ENCODE results near the gene ADD1.

DNA sequence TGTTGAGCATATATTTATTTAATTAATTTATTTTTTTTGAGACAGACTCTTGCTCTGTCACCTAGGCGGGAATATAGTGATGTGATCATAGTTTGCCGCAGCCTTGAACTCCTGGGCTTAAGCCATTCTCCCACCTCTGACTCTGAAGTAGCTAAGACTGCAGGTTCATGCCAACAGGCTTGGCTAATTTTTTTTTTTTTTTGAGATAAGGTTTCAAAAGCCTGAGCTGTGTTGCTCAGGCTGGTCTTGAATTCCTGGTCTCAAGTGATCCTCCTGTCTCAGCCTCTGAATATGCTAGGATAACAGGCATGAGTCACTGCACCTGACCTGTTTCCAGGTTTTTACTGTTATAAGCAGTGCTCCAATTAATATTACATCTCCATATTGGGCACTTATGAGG is 4.8 kb downstream of the ADD1 start:
- TF ChIP-seq, protein P1, sequence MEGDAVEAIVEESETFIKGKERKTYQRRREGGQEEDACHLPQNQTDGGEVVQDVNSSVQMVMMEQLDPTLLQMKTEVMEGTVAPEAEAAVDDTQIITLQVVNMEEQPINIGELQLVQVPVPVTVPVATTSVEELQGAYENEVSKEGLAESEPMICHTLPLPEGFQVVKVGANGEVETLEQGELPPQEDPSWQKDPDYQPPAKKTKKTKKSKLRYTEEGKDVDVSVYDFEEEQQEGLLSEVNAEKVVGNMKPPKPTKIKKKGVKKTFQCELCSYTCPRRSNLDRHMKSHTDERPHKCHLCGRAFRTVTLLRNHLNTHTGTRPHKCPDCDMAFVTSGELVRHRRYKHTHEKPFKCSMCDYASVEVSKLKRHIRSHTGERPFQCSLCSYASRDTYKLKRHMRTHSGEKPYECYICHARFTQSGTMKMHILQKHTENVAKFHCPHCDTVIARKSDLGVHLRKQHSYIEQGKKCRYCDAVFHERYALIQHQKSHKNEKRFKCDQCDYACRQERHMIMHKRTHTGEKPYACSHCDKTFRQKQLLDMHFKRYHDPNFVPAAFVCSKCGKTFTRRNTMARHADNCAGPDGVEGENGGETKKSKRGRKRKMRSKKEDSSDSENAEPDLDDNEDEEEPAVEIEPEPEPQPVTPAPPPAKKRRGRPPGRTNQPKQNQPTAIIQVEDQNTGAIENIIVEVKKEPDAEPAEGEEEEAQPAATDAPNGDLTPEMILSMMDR (IDR thresholded peaks at IDR 0.05), result no peak
- TF ChIP-seq EZH2 (IDR thresholded peaks at IDR 0.05; ENCODE audit: borderline replicate concordance, insufficient read depth, low read depth, low read length, poor library complexity, severe bottlenecking), result no peak
